Left lung (tissue), 10 donors: ENCODE measurements around the gene NCAPD3. TPM values are rescaled to one million over a fixed set of nuclear protein-coding genes. Genes with fewer than 3 reads are reported as not detected.
"Not testable (repeated sequence)": the region's sequence is repeated elsewhere in the genome, so short reads cannot be mapped to it uniquely, and the experiment has no call there.

Experiments
- ATAC-seq: fragments of 200-7000 bp; cut with Tn5 transposase; one replicate; pipeline ENCODE4 v1.9.1; 2020; ENCODE audit warnings: moderate library complexity
- DNase-seq, 4 donors: peaks; one replicate each; pipeline ENCODE4 v3.0.0-alpha.2; 2013 to 2020
- H3K27ac ChIP-seq, 2 donors: fragments of 200-600 bp; sonication (generic) in 1 of 2; one replicate each; pipeline versions ENCODE4 v1.5.0 to v1.8.0; 2020 to 2021
- H3K27me3 ChIP-seq, 2 donors: fragments of 200-600 bp; sonication (generic) in 1 of 2; one replicate each; pipeline versions ENCODE4 v1.5.0 to v1.8.0; 2020 to 2021
- H3K36me3 ChIP-seq, 2 donors: fragments of 200-600 bp; sonication (generic) in 1 of 2; one replicate each; pipeline versions ENCODE4 v1.5.0 to v1.8.0; 2020 to 2021
- H3K4me1 ChIP-seq, 2 donors: fragments of 200-600 bp; one replicate each; pipeline ENCODE4 v1.8.0; 2021
- H3K4me3 ChIP-seq, 2 donors: fragments of 200-600 bp; sonication (generic) in 1 of 2; one replicate each; pipeline versions ENCODE4 v1.5.0 to v1.8.0; 2020 to 2021; ENCODE audit warnings: mild to moderate bottlenecking in 1 of 2
- H3K9me3 ChIP-seq, 2 donors: fragments of 200-600 bp; sonication (generic) in 1 of 2; one replicate each; pipeline versions ENCODE4 v1.5.0 to v1.8.0; 2020 to 2021
- CTCF ChIP-seq, 2 donors: fragments of 200-600 bp; sonication (generic) in 1 of 2; IDR thresholded peaks; one replicate each; pipeline versions ENCODE4 v1.5.0 to v1.8.0; 2021; ENCODE audit warnings: antibody characterized with exemption in 2 of 2
- intact Hi-C, 2 donors: fragments of 100-400 bp; cut with DNase I; formaldehyde crosslinking; loops; one replicate each; pipeline versions ENCODE4 v1.11.2 to v1.14.2; 2022
- polyA plus RNA-seq, 6 donors: library from polyadenylated mRNA; unstranded; fragments of 120-200 nt; gene quantifications; one replicate each; pipeline ENCODE4 v1.2.1, GENCODE V29; 2013; ENCODE audit not compliant: insufficient read length in 6 of 6
- total RNA-seq, 2 donors: library from RNA; stranded (reverse); fragmentation: NEBNext Ultra II Directional; extraction: Animal tissue kit (Norgen Biotek cat#: 25700); gene quantifications; one replicate each; pipeline ENCODE4 v1.2.1, GENCODE V29; 2021
- donor health status: DM: no; HTN: yes; CAD: no.
- donor health status: DM: no; HTN: no; CAD: no.

The NCAPD3 gene
- total and polyA plus RNA-seq, 8 donors, result 16.4 to 37.7 (median 32.6) TPM

GRCh38 chr11:134120921-134121526 is 102.7 kb downstream of the NCAPD3 start:
- H3K4me3 ChIP-seq, result no peak overlapping the region
- DNase-seq, result peak in 2 of 4 donors; percentile 60 to 74
- peak overlapping the region; percentile 68 to 90 for H3K27ac ChIP-seq
- TF ChIP-seq CTCF (IDR thresholded peaks at IDR 0.05), result no peak
- H3K27me3 ChIP-seq, result peaks cover 0 to 35% of the 10 kb centered on the region in 2 donors
- H3K9me3 ChIP-seq, result no peaks in the 10 kb centered on the region
- H3K4me1 ChIP-seq, result peaks cover 3 to 16% of the 10 kb centered on the region in 2 donors
- ATAC-seq, result peak; percentile 47
- intact Hi-C loops, result no loop called here
- H3K36me3 ChIP-seq, result no peaks in the 10 kb centered on the region

- peaks cover 0 to 28% of the 10 kb centered on the region in 2 donors for H3K27me3 ChIP-seq
- H3K4me1 ChIP-seq, result peaks cover 3 to 14% of the 10 kb centered on the region in 2 donors
- TF ChIP-seq CTCF (IDR thresholded peaks at IDR 0.05), result no peak
- ATAC-seq (peak; percentile 69), DNase-seq (peak in 3 of 4 donors; percentile 38 to 89 (median 77))
- intact Hi-C loops, result no loop called here
- no peaks in the 10 kb centered on the region for H3K36me3 ChIP-seq
- H3K9me3 ChIP-seq, result no peaks in the 10 kb centered on the region
- H3K27ac ChIP-seq, result peak overlapping the region; percentile 68 to 90
- no peak overlapping the region for H3K4me3 ChIP-seq
These were observed 103.5 kb downstream of the NCAPD3 start for GRCh38 chr11:134120143-134120850.

- DNase-seq (no peak), ATAC-seq (no peak)
- Histone ChIP-seq H3K4me3 (no peak overlapping the region), H3K27me3 (peaks cover 0 to 16% of the 10 kb centered on the region in 2 donors), H3K4me1 (peaks cover 3 to 5% of the 10 kb centered on the region in 2 donors), H3K27ac (no peak overlapping the region), H3K9me3 (no peaks in the 10 kb centered on the region), H3K36me3 (no peaks in the 10 kb centered on the region)
- no peak for TF ChIP-seq CTCF (IDR thresholded peaks at IDR 0.05)
- intact Hi-C loops, result no loop called here
These were observed 104.7 kb downstream of the NCAPD3 start for GRCh38 chr11:134119094-134119493.

GRCh38 chr11:134118006-134118405 is 105.8 kb downstream of the NCAPD3 start:
- Histone ChIP-seq H3K27ac (no peak overlapping the region), H3K36me3 (no peaks in the 10 kb centered on the region), H3K27me3 (peaks cover 0 to 6% of the 10 kb centered on the region in 2 donors), H3K4me1 (peaks cover 3 to 5% of the 10 kb centered on the region in 2 donors), H3K9me3 (no peaks in the 10 kb centered on the region), H3K4me3 (no peak overlapping the region)
- TF ChIP-seq CTCF (IDR thresholded peaks at IDR 0.05), result no peak
- no peak for ATAC-seq
- intact Hi-C loops, result no loop called here
- no peak for DNase-seq

GRCh38 chr11:134116210-134116609 is 107.6 kb downstream of the NCAPD3 start:
- Histone ChIP-seq H3K36me3 (no peaks in the 10 kb centered on the region), H3K4me3 (no peak overlapping the region), H3K9me3 (no peaks in the 10 kb centered on the region), H3K4me1 (peaks cover 0 to 5% of the 10 kb centered on the region in 2 donors), H3K27me3 (no peaks in the 10 kb centered on the region), H3K27ac (no peak overlapping the region)
- TF ChIP-seq CTCF (IDR thresholded peaks at IDR 0.05), result no peak
- no peak for DNase-seq
- ATAC-seq, result no peak
- intact Hi-C loops, result no loop called here

- H3K27ac ChIP-seq, DNase-seq, H3K4me3 ChIP-seq, H3K4me1 ChIP-seq, ATAC-seq, H3K9me3 ChIP-seq, intact Hi-C loops, H3K27me3 ChIP-seq, H3K36me3 ChIP-seq: not testable (repeated sequence)
These were observed 110.0 kb downstream of the NCAPD3 start for GRCh38 chr11:134113787-134114186.
